Activated naive CD4-positive, alpha-beta T cell treated with anti-CD3 and anti-CD28 coated beads, Interleukin-2, amount 50 U/mL, for 72 hours (primary cell): ENCODE data around the gene SLCO2B1. TPM values are rescaled to one million over a fixed set of nuclear protein-coding genes. Genes with fewer than 3 reads are reported as not detected.
A peak's percentile ranks its signal among the peaks of the same experiment; 100 is the strongest.

Experiments used
- ATAC-seq, 2 donors: fragments of 150-1000 bp; cut with Tn5 transposase; 2 replicates each; pipeline ENCODE4 v1.10.0; 2021; ENCODE audit warnings: mild to moderate bottlenecking in 2 of 2, moderate library complexity in 2 of 2
- DNase-seq, 2 donors: peaks; one replicate each; pipeline ENCODE4 v3.0.0; 2021 to 2022; ENCODE audit warnings: low spot score in 2 of 2
- H3K27ac Mint-ChIP-seq, 2 donors: one replicate each; pipeline ENCODE4 v1.8.0; 2022; ENCODE audit warnings: mild to moderate bottlenecking in 2 of 2, mixed read lengths in 2 of 2
- H3K36me3 Mint-ChIP-seq, 2 donors: one replicate each; pipeline ENCODE4 v1.8.0; 2022; ENCODE audit warnings: mixed read lengths in 2 of 2
- H3K9me3 Mint-ChIP-seq, 2 donors: one replicate each; pipeline ENCODE4 v1.8.0; 2022; ENCODE audit warnings: mixed read lengths in 2 of 2
- total RNA-seq, 2 donors: library from RNA; stranded (reverse); gene quantifications; one replicate each; pipeline ENCODE4 v1.2.3, GENCODE V29; 2022

SLCO2B1 gene
- total RNA-seq, 2 donors from 2014 or later, result not detected

- no peaks in the 10 kb centered on the region for H3K36me3 Mint-ChIP-seq
- DNase-seq (no peak), ATAC-seq (no peak)
- H3K27ac Mint-ChIP-seq, result no peak overlapping the region
- H3K9me3 Mint-ChIP-seq, result peaks cover 0 to 4% of the 10 kb centered on the region in 2 donors
Observed at GRCh38 chr11:75219869-75220268, 69.0 kb downstream of the SLCO2B1 start.

GRCh38 chr11:75223954-75224643 is 73.2 kb downstream of the SLCO2B1 start:
- Mint-ChIP-seq H3K27ac (no peak overlapping the region), H3K9me3 (no peaks in the 10 kb centered on the region), H3K36me3 (no peaks in the 10 kb centered on the region)
- DNase-seq, result no peak
- no peak for ATAC-seq

DNA sequence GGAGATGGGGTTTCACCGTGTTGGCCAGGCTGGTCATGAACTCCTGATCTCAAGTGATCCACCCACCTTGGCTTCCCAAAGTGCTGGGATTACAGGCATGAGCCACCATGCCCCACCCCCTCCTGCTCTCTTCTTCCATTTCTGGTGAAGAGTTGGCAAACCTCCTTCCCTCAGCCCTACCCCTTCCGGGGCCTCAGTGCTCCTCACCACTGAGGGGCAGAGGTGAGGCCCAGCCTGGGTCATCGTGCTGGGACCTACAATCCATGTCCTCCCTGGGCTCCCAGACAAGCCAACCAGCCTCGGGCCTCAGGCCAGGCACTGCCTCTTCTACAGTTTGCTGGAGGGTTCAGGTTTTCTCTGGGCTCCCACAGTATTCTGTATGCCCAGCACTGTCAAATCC is 74.9 kb downstream of the SLCO2B1 start:
- Mint-ChIP-seq H3K9me3 (no peaks in the 10 kb centered on the region), H3K36me3 (no peaks in the 10 kb centered on the region), H3K27ac (no peak overlapping the region)
- no peak for DNase-seq
- ATAC-seq, result no peak

- no peak for ATAC-seq
- DNase-seq, result no peak
- peaks cover 0 to 4% of the 10 kb centered on the region in 2 donors for H3K9me3 Mint-ChIP-seq
- peak overlapping the region in 1 of 2 donors; percentile 12 for H3K27ac Mint-ChIP-seq
- H3K36me3 Mint-ChIP-seq, result peaks cover 0 to 6% of the 10 kb centered on the region in 2 donors
Observed at GRCh38 chr11:75229466-75229865, 78.6 kb downstream of the SLCO2B1 start.

GRCh38 chr11:75230621-75231020 is 79.7 kb downstream of the SLCO2B1 start:
- Mint-ChIP-seq H3K27ac (no peak overlapping the region), H3K9me3 (peaks cover 0 to 4% of the 10 kb centered on the region in 2 donors), H3K36me3 (peaks cover 0 to 6% of the 10 kb centered on the region in 2 donors)
- DNase-seq, result no peak
- ATAC-seq, result no peak

GRCh38 chr11:75233754-75234172 is 82.9 kb downstream of the SLCO2B1 start:
- ATAC-seq, result no peak
- Mint-ChIP-seq H3K9me3 (peaks cover 0 to 4% of the 10 kb centered on the region in 2 donors), H3K27ac (no peak overlapping the region), H3K36me3 (peaks cover 0 to 6% of the 10 kb centered on the region in 2 donors)
- peak in 1 of 2 donors; percentile 37 for DNase-seq

DNA sequence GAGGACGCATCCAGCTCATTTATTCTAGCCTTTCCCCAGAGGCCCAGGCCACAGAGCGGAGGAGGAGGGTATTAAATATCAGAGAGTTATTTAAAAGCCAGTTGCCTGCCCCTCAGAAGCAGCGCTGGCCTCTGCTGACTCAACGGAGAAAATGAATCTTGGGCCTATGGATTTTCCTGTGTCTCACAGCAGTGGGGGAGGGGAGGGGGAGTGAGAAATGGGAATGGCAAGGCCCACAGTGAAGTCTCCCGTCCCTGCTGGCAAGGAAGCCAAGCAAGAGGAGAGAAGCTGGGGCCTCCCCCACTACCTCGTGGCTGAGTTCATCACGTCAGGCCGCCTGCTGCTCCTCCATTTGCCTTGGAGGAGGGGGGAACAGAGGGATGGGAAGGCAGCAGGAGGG is 85.2 kb downstream of the SLCO2B1 start:
- H3K36me3 Mint-ChIP-seq, result peaks cover 0 to 6% of the 10 kb centered on the region in 2 donors
- H3K27ac Mint-ChIP-seq, result peak overlapping the region in 1 of 2 donors; percentile 48
- H3K9me3 Mint-ChIP-seq, result peaks cover 0 to 4% of the 10 kb centered on the region in 2 donors
- DNase-seq (no peak), ATAC-seq (no peak)

DNA sequence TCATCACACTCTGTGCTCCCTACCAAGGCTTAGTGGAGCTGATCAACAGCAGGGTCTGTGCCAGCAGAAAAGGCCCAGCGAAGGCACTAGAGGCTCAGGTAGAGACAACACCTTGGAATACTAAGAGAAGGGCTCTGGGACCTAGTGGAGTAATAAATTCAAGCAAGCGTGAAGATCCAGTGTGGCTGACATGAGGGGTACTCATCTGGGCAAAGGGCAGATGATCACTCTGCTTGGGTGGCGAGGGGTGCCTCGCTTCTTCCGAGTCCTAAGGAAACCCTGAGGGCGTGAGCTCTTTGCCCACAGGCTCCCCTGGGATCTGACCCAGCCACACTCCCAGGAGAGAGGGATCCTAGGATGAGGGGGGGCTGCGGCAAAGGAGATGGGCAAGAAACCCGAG is 86.1 kb downstream of the SLCO2B1 start:
- Mint-ChIP-seq H3K9me3 (peaks cover 0 to 4% of the 10 kb centered on the region in 2 donors), H3K27ac (no peak overlapping the region)

DNA sequence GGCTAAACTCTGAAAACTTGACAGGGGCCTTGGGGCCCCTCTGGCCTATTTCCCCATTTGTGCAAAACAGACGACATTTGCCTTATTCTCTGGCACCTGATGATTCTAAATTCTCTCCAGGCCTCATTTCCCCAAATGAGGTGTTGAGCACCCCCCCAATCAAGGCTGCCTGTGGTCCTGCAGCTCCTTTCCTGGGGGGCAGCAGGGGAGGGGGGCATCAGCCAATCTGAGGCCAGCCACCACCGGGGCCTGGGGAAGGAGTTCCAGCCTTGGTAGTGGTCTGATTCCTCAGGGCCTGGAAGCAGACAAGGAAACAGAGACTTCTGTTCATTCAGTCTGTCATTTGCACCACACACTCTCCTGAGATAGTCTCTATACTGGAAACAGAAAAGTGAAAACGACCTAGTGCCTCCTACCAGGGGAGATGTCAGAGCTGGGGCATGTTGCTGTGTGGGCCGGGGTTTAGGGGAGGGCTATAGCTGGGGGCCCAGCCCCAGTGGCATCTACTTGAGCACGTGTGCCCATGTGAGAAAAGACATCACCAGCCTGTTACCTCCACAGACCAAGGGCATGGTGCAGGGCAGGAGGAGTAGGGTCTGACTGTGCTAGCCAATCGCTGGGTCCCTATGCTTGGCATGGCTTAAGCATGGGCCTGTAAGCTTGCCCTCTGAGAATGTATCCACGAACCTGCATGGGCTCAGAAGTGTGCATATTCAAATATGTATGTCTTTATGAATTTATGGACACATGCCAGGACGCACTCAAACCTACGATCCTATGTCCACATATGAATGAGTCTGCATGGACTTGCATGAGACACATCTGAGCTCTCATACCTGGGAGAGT is 87.9 kb downstream of the SLCO2B1 start:
- Mint-ChIP-seq H3K27ac (no peak overlapping the region), H3K9me3 (peaks cover 0 to 1% of the 10 kb centered on the region in 2 donors), H3K36me3 (no peaks in the 10 kb centered on the region)
- DNase-seq (no peak), ATAC-seq (no peak)

More for the DNA sequence above, 86.1 kb downstream of the SLCO2B1 start:
- ATAC-seq (no peak), DNase-seq (no peak)
- peaks cover 0 to 6% of the 10 kb centered on the region in 2 donors for H3K36me3 Mint-ChIP-seq

DNA sequence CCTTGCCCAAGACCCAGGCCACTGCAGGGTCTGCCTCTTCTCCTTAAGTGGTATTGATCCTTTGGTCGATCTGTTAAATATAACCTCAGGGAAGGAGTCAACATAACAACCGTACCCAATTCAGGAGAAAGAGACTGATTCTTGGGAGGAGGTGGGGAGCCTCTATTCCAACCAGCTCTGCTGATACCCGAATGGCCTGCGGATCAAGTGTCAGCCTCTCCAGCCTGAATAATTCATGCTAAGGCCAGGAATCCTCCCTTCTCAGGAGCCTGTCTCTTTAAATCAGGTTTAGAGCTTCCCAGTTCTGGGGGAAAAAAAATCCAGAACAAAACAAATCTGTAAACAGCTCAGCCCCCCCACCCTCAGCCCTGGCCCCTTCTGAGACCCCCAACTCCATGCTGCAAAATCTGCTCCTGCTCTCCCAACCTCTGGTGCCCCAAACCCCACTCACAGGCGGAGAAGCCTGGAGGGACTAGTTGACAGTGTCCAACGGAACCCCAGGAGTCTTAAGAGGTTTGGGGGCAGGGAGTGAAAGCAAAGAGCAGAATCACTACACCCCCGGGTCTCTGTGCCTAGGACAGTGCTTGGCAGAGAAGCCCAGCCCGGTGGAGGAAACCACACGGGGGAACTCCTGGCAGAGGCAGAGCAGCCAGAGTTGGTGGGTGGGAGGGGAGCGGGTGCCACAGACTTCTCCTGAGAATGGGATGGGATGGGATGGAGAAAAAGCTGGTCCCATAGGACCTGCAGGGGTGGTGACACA is 88.8 kb downstream of the SLCO2B1 start:
- ATAC-seq (no peak), DNase-seq (no peak)
- Mint-ChIP-seq H3K27ac (no peak overlapping the region), H3K36me3 (no peaks in the 10 kb centered on the region), H3K9me3 (no peaks in the 10 kb centered on the region)

DNA sequence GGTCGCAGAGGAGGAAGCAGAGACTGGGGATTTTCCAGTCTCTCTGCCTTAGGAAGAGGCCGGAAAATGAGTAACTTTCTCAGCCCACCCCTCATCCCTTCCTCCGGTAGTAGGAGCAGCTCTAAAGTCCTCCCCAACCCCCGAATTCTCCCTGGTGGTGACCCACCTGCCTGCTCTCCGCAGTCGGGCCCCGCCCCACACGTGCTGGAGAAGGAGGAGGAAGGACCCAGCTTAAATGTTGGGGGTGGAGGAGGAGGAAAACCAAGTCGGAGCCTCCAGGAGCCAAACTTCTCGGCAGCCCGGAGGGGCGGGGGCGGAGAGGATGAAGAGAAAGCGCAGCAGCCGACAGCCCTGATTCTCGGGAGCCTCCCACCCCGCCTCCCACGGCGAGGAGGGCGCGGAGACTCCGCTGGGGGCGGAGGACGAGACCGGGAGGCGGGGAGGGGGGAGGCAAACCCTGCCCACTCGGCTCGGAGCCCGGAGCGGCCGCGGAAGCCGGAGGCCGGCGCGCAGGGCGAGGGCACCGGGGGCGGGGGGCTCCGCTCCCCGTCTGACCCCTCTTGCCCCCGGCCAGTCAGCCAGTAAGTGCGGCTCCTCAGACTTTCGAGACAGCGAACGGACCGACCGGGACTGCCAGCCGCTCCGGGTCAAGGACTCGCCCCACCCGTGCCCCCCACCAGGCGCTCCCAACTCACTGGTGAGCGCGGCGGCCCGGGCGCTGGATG is 89.6 kb downstream of the SLCO2B1 start, which contains the start of gene TPBGL:
TSS of gene TPBGL (plus strand) at position 464 of the 725 bp plus-strand sequence. CDS start 276 bp downstream, outside the sequence.
- Mint-ChIP-seq H3K9me3 (no peaks in the 10 kb centered on the region), H3K36me3 (no peaks in the 10 kb centered on the region), H3K27ac (no peak within 1 kb of the TSS)
- no peak for ATAC-seq
- peak in 1 of 2 donors; percentile 27 for DNase-seq

GRCh38 chr11:75241036-75241905 is 90.4 kb downstream of the SLCO2B1 start:
- peak; percentile 90 to 92 for ATAC-seq
- H3K36me3 Mint-ChIP-seq, result no peaks in the 10 kb centered on the region
- H3K9me3 Mint-ChIP-seq, result no peaks in the 10 kb centered on the region
- H3K27ac Mint-ChIP-seq, result no peak overlapping the region
- DNase-seq, result peak; percentile 92 to 97

DNA sequence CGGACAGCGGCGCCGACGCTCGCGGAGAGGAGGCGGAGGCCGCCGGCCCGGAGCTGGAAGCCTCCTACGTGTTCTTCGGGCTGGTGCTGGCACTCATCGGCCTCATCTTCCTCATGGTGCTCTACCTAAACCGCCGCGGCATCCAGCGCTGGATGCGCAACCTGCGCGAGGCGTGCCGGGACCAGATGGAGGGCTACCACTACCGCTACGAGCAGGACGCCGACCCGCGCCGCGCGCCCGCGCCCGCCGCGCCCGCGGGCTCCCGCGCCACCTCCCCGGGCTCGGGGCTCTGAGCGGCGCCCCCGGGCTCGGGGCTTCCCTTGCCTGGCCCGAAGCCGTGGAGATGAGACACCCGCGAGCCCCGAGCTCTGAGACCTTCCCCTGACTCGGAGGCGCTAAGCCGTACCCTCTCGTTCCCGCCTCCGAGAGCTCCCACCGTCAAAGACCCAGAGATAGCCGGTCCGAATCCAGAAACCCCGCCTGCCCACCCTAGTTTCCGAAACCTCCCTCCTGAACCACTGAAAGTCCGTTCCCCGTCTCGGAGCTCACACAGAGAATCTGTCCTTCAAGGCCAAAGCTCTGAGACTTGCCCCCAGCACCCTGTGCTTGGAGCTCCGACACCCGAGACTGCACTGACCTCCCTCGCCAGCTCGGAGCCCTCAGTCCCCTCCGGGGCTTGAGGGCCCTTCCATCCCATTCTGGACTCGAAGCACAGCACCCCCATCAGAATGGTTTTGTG is 91.2 kb downstream of the SLCO2B1 start:
- H3K36me3 Mint-ChIP-seq, result no peaks in the 10 kb centered on the region
- no peak overlapping the region for H3K27ac Mint-ChIP-seq
- peak in 1 of 2 donors; percentile 55 for ATAC-seq
- no peaks in the 10 kb centered on the region for H3K9me3 Mint-ChIP-seq
- no peak for DNase-seq

- Mint-ChIP-seq H3K9me3 (no peaks in the 10 kb centered on the region), H3K36me3 (no peaks in the 10 kb centered on the region), H3K27ac (no peak overlapping the region)
- DNase-seq (no peak), ATAC-seq (no peak)
Observed at GRCh38 chr11:75242722-75243600, 92.1 kb downstream of the SLCO2B1 start.
